Neural cell (in vitro differentiated cells): ENCODE data around the gene PWWP2B. TPM values are rescaled to one million over a fixed set of nuclear protein-coding genes. Genes with fewer than 3 reads are reported as not detected.

ENCODE experiments used
- H2AFZ ChIP-seq: fragments of 200-600, 300-800 bp; sonication (generic), shearing (Covaris generic); 2 replicates; pipeline ENCODE4 v1.6.0; 2014; ENCODE audit warnings: low read depth, mild to moderate bottlenecking, antibody characterized with exemption, low read length, moderate library complexity
- H3F3A ChIP-seq: fragments of 200-600 bp; shearing (Covaris generic); 2 replicates; pipeline ENCODE4 v1.6.1; 2016; ENCODE audit warnings: mild to moderate bottlenecking, moderate library complexity, mixed read lengths, antibody characterized with exemption, low read length; ENCODE audit not compliant: insufficient read depth, poor library complexity, severe bottlenecking
- H3K27ac ChIP-seq: fragments of 200-600, 300-800 bp; sonication (generic), shearing (Covaris generic); 2 replicates; pipeline ENCODE4 v1.5.1; 2014; ENCODE audit warnings: mild to moderate bottlenecking, low read length, moderate library complexity
- H3K27me3 ChIP-seq: fragments of 300-800, 200-600 bp; sonication (generic), shearing (Covaris generic); 2 replicates; pipeline ENCODE4 v1.6.0; 2014; ENCODE audit warnings: mild to moderate bottlenecking, low read depth, low read length, moderate library complexity; ENCODE audit not compliant: insufficient read depth
- H3K36me3 ChIP-seq: fragments of 300-800, 200-600 bp; sonication (generic), shearing (Covaris generic); 2 replicates; pipeline ENCODE4 v1.5.1; 2014; ENCODE audit warnings: mild to moderate bottlenecking, antibody characterized with exemption, low read length, moderate library complexity; ENCODE audit not compliant: insufficient read depth
- H3K4me2 ChIP-seq: fragments of 300-800, 200-600 bp; sonication (generic), shearing (Covaris generic); 2 replicates; pipeline ENCODE4 v1.6.0; 2014; ENCODE audit warnings: mild to moderate bottlenecking, low read length
- H3K4me3 ChIP-seq: fragments of 300-800, 200-600 bp; sonication (generic), shearing (Covaris generic); 2 replicates; pipeline ENCODE4 v1.5.1; 2014; ENCODE audit warnings: mild to moderate bottlenecking, low read length, moderate library complexity
- H3K79me2 ChIP-seq: fragments of 200-600 bp; shearing (Covaris generic); replicated peaks from 2 replicates; pipeline ENCODE4 v1.6.0; 2014; ENCODE audit warnings: mild to moderate bottlenecking, low read length, moderate library complexity; ENCODE audit not compliant: insufficient read depth
- H3K9ac ChIP-seq: fragments of 300-800, 200-600 bp; sonication (generic), shearing (Covaris generic); 2 replicates; pipeline ENCODE4 v1.6.1; 2016; ENCODE audit warnings: mild to moderate bottlenecking, low read length, mixed read lengths
- H3K9me2 ChIP-seq: fragments of 200-600 bp; shearing (Covaris generic); 2 replicates; pipeline ENCODE4 v1.6.1; 2016; ENCODE audit warnings: mild to moderate bottlenecking, low read length, mixed read lengths; ENCODE audit not compliant: insufficient read depth
- H3K9me3 ChIP-seq: fragments of 200-600, 300-800 bp; sonication (generic), shearing (Covaris generic); 2 replicates; pipeline ENCODE4 v1.6.1; 2016; ENCODE audit warnings: mild to moderate bottlenecking, mixed run types, low read length, moderate library complexity, mixed read lengths
- H4K20me1 ChIP-seq: fragments of 200-600 bp; shearing (Covaris generic); 2 replicates; pipeline ENCODE4 v1.6.1; 2016; ENCODE audit warnings: mild to moderate bottlenecking, mixed run types; ENCODE audit not compliant: insufficient read depth
- CTCF ChIP-seq: fragments of 450-650 bp; IDR thresholded peaks from 2 replicates; pipeline ENCODE4 v1.5.1; 2014; ENCODE audit warnings: antibody characterized with exemption, mild to moderate bottlenecking, moderate library complexity; ENCODE audit not compliant: poor library complexity, severe bottlenecking
- EP300 ChIP-seq: fragments of 450-650 bp; conservative IDR thresholded peaks from 2 replicates; pipeline ENCODE4 v1.6.1; 2014; ENCODE audit warnings: antibody characterized with exemption, mild to moderate bottlenecking, moderate library complexity; ENCODE audit not compliant: poor library complexity, severe bottlenecking
- EZH2 ChIP-seq: fragments of 200-600, 300-800 bp; shearing (Covaris generic), sonication (generic); IDR thresholded peaks from 2 replicates; pipeline ENCODE4 v1.6.1; 2014; ENCODE audit warnings: antibody characterized with exemption, low read length, borderline replicate concordance, mild to moderate bottlenecking; ENCODE audit not compliant: insufficient read depth, poor library complexity, severe bottlenecking
- MXI1 ChIP-seq: fragments of 450-650 bp; conservative IDR thresholded peaks from 2 replicates; pipeline ENCODE4 v1.6.1; 2014; ENCODE audit warnings: antibody characterized with exemption, mild to moderate bottlenecking; ENCODE audit not compliant: poor library complexity, severe bottlenecking
- POLR2AphosphoS5 ChIP-seq: IDR thresholded peaks from 2 replicates; pipeline ENCODE4 v1.6.1; 2012
- RAD21 ChIP-seq: fragments of 450-650 bp; conservative IDR thresholded peaks from 2 replicates; pipeline ENCODE4 v1.6.1; 2014; ENCODE audit warnings: antibody characterized with exemption, mild to moderate bottlenecking, moderate library complexity
- REST ChIP-seq: IDR thresholded peaks from 2 replicates; pipeline ENCODE4 v1.6.1; 2012; ENCODE audit warnings: borderline replicate concordance
- SMC3 ChIP-seq: fragments of 450-650 bp; conservative IDR thresholded peaks from 2 replicates; pipeline ENCODE4 v1.6.1; 2014; ENCODE audit warnings: antibody characterized with exemption, mild to moderate bottlenecking, moderate library complexity; ENCODE audit not compliant: poor library complexity
- TAF1 ChIP-seq: IDR thresholded peaks from 2 replicates; pipeline ENCODE4 v1.6.1; 2012; ENCODE audit warnings: low read depth
- polyA plus RNA-seq: library from polyadenylated mRNA; depleted of rRNA; stranded (reverse); fragments of >200 nt; gene quantifications from 2 replicates; pipeline ENCODE4 v1.2.3, GENCODE V29; 2014

PWWP2B gene
- polyA plus RNA-seq, 1 donor from 2014 or later: 13.0 TPM

GRCh38 chr10:132389433-132390169, 7.4 kb upstream of the PWWP2B start:
- H3K36me3 ChIP-seq: no peaks in the 10 kb centered on the region
- H3K79me2 ChIP-seq: no peaks in the 10 kb centered on the region
- H4K20me1 ChIP-seq: no peaks in the 10 kb centered on the region
- H3K27me3 ChIP-seq: no peaks in the 10 kb centered on the region
- no peak overlapping the region for H2AFZ ChIP-seq
- H3K9me2 ChIP-seq: no peaks in the 10 kb centered on the region
- H3K9me3 ChIP-seq: no peaks in the 10 kb centered on the region
- no peak overlapping the region for H3K9ac ChIP-seq
- H3F3A ChIP-seq: no peaks in the 10 kb centered on the region
- H3K27ac ChIP-seq: no peak overlapping the region
- H3K4me3 ChIP-seq: no peak overlapping the region
- H3K4me2 ChIP-seq: no peak overlapping the region
- TF ChIP-seq CTCF: no peak
- no peak for TF ChIP-seq REST
- no peak for TF ChIP-seq EZH2
- TF ChIP-seq MXI1: no peak
- TF ChIP-seq EP300: no peak
- no peak for TF ChIP-seq TAF1
- no peak for TF ChIP-seq SMC3
- no peak for TF ChIP-seq RAD21
- no peak for TF ChIP-seq POLR2AphosphoS5

- Histone ChIP-seq H3K79me2 (no peaks in the 10 kb centered on the region), H3K9me2 (no peaks in the 10 kb centered on the region), H3K4me3 (no peak overlapping the region), H3K9ac (no peak overlapping the region), H3K9me3 (no peaks in the 10 kb centered on the region), H3F3A (no peaks in the 10 kb centered on the region), H3K36me3 (no peaks in the 10 kb centered on the region), H3K27ac (no peak overlapping the region), H3K4me2 (no peak overlapping the region), H3K27me3 (no peaks in the 10 kb centered on the region), H4K20me1 (no peaks in the 10 kb centered on the region), H2AFZ (no peak overlapping the region)
- no peak for TF ChIP-seq MXI1
- TF ChIP-seq EP300: no peak
- TF ChIP-seq POLR2AphosphoS5: no peak
- TF ChIP-seq EZH2: no peak
- no peak for TF ChIP-seq SMC3
- TF ChIP-seq CTCF: no peak
- no peak for TF ChIP-seq TAF1
- TF ChIP-seq RAD21: no peak
- TF ChIP-seq REST: no peak
These were observed 6.7 kb upstream of the PWWP2B start for GRCh38 chr10:132390170-132390920.
